Measurements from ENCODE around the gene RER1. TPM values are rescaled to one million over a fixed set of nuclear protein-coding genes. Genes with fewer than 3 reads are reported as not detected.

Gene RER1
- total RNA-seq, 2 donors from 2014 or later, result 38.8 to 47.2 TPM

DNA sequence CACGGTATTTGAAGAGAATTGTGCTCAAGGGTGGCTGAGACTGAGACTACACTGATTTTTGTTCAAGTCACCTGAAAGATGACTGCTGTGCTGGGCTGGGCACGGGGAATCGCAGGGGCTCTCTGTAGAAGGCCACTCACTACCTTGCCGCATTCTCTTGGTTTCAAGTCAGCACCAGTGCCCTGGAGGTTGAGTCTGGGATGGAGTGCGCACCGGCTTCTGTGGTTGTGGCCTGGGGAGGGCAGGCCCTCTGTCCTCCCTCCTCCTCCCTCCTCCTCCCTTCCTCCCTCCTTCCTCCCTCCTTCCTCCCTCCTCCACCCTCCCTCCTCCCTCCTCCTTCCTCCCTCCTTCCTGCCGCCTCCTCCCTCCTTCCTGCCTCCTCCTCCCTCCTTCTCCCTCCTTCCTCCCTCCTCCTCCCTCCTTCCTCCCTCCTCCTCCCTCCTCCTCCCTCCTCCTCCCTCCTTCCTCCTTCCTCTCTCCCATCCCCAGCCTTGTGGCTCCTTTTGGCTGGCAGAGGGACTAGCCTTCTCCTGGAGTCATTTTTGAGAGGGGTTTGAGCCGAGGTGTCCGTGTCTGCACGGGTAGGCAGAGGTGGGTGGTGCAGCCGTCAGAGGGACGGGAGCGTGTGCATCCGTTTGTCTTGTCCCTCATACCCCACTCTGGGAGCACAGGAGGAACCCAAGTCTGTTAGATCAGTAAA is 9.5 kb downstream of the RER1 start:
- Histone ChIP-seq H3K9me3 (no peaks in the 10 kb centered on the region), H3K4me1 (no peaks in the 10 kb centered on the region), H3K27ac (no peak overlapping the region), H3K36me3 (peaks cover 94% of the 10 kb centered on the region), H3K4me3 (no peak overlapping the region), H3K27me3 (no peaks in the 10 kb centered on the region)
- no peak for DNase-seq (ENCODE audit: low spot score)
- TF ChIP-seq, protein P1, sequence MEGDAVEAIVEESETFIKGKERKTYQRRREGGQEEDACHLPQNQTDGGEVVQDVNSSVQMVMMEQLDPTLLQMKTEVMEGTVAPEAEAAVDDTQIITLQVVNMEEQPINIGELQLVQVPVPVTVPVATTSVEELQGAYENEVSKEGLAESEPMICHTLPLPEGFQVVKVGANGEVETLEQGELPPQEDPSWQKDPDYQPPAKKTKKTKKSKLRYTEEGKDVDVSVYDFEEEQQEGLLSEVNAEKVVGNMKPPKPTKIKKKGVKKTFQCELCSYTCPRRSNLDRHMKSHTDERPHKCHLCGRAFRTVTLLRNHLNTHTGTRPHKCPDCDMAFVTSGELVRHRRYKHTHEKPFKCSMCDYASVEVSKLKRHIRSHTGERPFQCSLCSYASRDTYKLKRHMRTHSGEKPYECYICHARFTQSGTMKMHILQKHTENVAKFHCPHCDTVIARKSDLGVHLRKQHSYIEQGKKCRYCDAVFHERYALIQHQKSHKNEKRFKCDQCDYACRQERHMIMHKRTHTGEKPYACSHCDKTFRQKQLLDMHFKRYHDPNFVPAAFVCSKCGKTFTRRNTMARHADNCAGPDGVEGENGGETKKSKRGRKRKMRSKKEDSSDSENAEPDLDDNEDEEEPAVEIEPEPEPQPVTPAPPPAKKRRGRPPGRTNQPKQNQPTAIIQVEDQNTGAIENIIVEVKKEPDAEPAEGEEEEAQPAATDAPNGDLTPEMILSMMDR (IDR thresholded peaks at IDR 0.05), result no peak

DNA sequence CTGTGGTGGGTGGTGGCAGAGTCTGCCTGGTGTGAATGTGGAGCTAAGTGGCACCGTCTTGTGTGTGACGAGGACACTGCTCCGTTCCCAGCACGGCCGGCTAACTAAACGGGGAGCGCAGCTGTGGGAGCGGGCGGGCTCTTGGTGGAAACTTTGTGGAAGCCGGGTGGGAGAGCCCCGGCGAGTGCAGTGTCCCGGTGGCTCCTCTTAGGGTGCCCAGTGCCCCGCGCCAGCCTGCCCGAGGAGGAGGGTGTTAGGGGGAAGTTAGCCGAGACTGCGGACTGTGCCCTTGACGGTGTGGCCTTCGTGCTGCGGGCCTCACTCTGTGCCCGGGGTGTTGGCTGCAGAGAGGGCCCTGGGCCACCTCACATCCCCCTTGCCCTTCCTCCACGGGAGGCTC is 10.8 kb downstream of the RER1 start:
- Histone ChIP-seq H3K27me3 (no peaks in the 10 kb centered on the region), H3K36me3 (peaks cover 84% of the 10 kb centered on the region), H3K27ac (no peak overlapping the region), H3K9me3 (no peaks in the 10 kb centered on the region), H3K4me1 (no peaks in the 10 kb centered on the region), H3K4me3 (no peak overlapping the region)
- no peak for DNase-seq (ENCODE audit: low spot score)
- TF ChIP-seq, protein P1 (IDR thresholded peaks at IDR 0.05), result no peak

DNA sequence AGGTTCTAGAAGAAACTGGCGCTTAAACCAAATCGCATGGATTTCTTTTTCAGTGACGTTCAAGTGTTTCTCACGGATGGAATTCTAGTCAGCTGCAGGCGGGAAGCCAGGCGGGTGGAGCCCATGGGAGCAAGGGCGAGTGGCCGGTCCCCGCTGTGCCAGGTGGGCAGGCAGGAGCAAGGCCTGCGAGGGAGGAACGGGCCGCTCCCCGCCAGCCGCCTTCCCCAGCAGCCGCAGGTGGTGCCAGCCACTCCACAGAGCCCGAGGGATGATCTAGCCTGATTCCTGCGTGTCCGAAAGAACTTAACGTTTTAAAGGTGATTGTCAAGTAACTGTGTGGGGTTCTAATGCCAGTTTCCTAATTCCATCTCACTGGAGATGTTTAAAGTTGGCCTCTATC is 11.6 kb downstream of the RER1 start:
- Histone ChIP-seq H3K36me3 (peaks cover 77% of the 10 kb centered on the region), H3K4me3 (no peak overlapping the region), H3K4me1 (no peaks in the 10 kb centered on the region), H3K27ac (no peak overlapping the region), H3K9me3 (no peaks in the 10 kb centered on the region), H3K27me3 (no peaks in the 10 kb centered on the region)
- DNase-seq (ENCODE audit: low spot score), result no peak
- TF ChIP-seq, protein P1 (IDR thresholded peaks at IDR 0.05), result no peak

DNA sequence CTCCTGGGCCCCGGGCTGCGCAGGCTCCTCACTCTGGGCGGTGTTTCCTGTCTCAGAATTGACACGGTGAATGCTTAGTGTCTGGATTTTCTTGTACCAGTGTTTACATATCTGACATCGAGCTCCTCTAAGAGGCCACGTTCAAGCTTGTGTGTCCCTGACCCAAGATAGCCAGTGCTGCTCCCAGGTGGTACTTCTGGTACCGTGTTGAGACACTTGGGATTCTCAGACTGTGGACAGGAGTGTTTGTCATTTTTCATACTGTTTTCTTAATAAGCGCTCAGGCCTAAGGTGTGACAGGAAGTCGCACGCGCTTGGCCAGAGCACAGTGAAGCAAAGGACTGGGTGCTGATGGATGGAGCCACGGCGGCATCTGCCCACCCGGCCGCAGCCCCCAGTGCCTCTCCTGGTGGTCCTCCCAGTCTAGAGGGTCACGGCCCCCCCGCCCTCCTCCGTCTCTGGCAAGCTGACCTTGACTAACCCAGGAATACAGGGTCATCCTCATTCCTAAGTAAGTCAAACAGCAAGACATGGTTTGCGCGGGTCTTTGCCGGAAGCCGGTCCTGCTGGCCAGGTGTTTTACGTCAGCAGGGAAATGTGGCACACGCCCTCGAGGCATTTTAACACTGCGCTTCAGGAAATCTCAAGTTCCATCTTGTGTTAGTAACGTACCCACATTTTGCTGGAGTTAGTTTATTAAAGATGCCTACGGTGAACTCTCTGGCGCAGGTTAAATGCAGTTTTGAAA is 12.7 kb downstream of the RER1 start:
- H3K36me3 ChIP-seq, result peaks cover 66% of the 10 kb centered on the region
- no peak for DNase-seq (ENCODE audit: low spot score)
- TF ChIP-seq, protein P1 (IDR thresholded peaks at IDR 0.05), result no peak
- H3K27ac ChIP-seq, result no peak overlapping the region
- H3K9me3 ChIP-seq, result no peaks in the 10 kb centered on the region
- H3K4me1 ChIP-seq, result peaks cover 0 to 4% of the 10 kb centered on the region in 2 donors
- H3K4me3 ChIP-seq, result no peak overlapping the region
- H3K27me3 ChIP-seq, result no peaks in the 10 kb centered on the region

DNA sequence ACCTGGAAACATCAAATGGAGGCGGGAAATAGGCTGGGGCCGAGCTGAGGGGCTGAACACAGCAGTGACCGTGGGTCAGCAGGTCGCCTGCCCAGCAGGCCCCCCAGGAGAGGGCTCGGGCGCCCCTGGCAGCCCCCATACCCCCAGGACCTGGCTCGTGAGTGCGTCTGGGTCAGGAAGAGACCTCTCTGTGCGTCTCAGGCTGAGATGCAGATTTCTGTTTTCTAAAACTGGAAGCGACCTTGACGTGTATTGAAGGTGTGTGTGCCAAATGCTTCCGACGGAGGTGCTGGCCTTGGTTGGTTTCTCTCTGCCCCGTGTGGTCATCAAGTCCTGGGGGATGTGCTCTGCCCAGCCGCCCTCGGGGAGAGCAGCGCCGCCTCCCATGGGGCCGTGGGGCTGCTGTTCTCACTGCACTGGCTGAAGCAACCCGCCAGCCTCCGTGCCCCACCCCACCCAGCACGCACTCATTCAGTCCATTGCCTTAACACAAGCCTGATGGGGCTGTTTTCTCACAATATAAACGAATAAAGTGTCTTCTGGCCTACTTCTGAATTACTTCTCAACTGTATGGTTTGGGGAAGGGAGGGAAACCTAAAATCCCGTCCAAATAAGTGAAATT is 13.4 kb downstream of the RER1 start:
- Histone ChIP-seq H3K9me3 (no peaks in the 10 kb centered on the region), H3K4me3 (no peak overlapping the region), H3K27me3 (no peaks in the 10 kb centered on the region), H3K4me1 (peaks cover 0 to 6% of the 10 kb centered on the region in 2 donors), H3K27ac (no peak overlapping the region), H3K36me3 (peaks cover 59% of the 10 kb centered on the region)
- TF ChIP-seq, protein P1 (IDR thresholded peaks at IDR 0.05), result no peak
- DNase-seq (ENCODE audit: low spot score), result no peak
